DND-41 (cell line): Measurements from ENCODE around the gene GYS1.

Experiments
- ATAC-seq: fragments of 200-7000 bp; cut with Tn5 transposase; 3 replicates; pipeline ENCODE4 v1.9.1; 2021; ENCODE audit warnings: low read depth; ENCODE audit not compliant: insufficient read depth
- DNase-seq: peaks from one replicate; pipeline ENCODE4 v3.0.0-alpha.2; 2020
- H2AFZ ChIP-seq: 2 replicates; pipeline ENCODE4 v1.6.0; 2012; ENCODE audit warnings: low read depth, low read length
- H3K27ac ChIP-seq: 2 replicates; pipeline ENCODE4 v1.5.1; 2012; ENCODE audit warnings: low read length, inconsistent platforms
- H3K27me3 ChIP-seq: fragments of 200-600 bp; sonication (generic); 2 replicates; pipeline ENCODE4 v1.6.0; 2012; ENCODE audit warnings: low read length, mild to moderate bottlenecking, inconsistent platforms; ENCODE audit not compliant: insufficient read depth, poor library complexity
- H3K36me3 ChIP-seq: 2 replicates; pipeline ENCODE4 v1.5.1; 2012; ENCODE audit warnings: low read length, inconsistent platforms; ENCODE audit not compliant: insufficient read depth
- H3K4me1 ChIP-seq: 2 replicates; pipeline ENCODE4 v1.5.1; 2012; ENCODE audit warnings: mild to moderate bottlenecking, low read length; ENCODE audit not compliant: insufficient read depth
- H3K4me2 ChIP-seq: 2 replicates; pipeline ENCODE4 v1.6.0; 2012; ENCODE audit warnings: mild to moderate bottlenecking, moderate library complexity, low read length, inconsistent platforms; ENCODE audit not compliant: insufficient read depth
- H3K4me3 ChIP-seq, 2 experiments: fragments of 200-600 bp in 1 of 2; shearing (Covaris generic) in 1 of 2; 2 replicates each; pipeline ENCODE4 v1.5.1; 2012 to 2016; ENCODE audit warnings: inconsistent platforms in 2 of 2, low read length in 2 of 2, mild to moderate bottlenecking in 2 of 2, low read depth in 1 of 2, moderate library complexity in 1 of 2
- H3K79me2 ChIP-seq: 2 replicates; pipeline ENCODE4 v1.6.0; 2012; ENCODE audit warnings: low read length, inconsistent platforms; ENCODE audit not compliant: insufficient read depth
- H3K9ac ChIP-seq: 2 replicates; pipeline ENCODE4 v1.6.0; 2012; ENCODE audit warnings: low read depth, mild to moderate bottlenecking, inconsistent platforms, low read length, moderate library complexity
- H3K9me3 ChIP-seq: 2 replicates; pipeline ENCODE4 v1.5.1; 2012; ENCODE audit warnings: low read length, moderate library complexity, mild to moderate bottlenecking, inconsistent platforms; ENCODE audit not compliant: insufficient read depth, severe bottlenecking
- H4K20me1 ChIP-seq: 2 replicates; pipeline ENCODE4 v1.6.0; 2012; ENCODE audit warnings: low read length; ENCODE audit not compliant: insufficient read depth
- CTCF ChIP-seq: IDR thresholded peaks from 2 replicates; pipeline ENCODE4 v1.5.1; 2012; ENCODE audit warnings: borderline replicate concordance, low read length, moderate library complexity, mild to moderate bottlenecking; ENCODE audit not compliant: poor library complexity, severe bottlenecking; ENCODE audit errors: extremely low read depth
- EZH2 ChIP-seq: IDR thresholded peaks from 3 replicates; pipeline ENCODE4 v1.6.1; 2012; ENCODE audit warnings: borderline replicate concordance, low read depth, mild to moderate bottlenecking, moderate library complexity, low read length, inconsistent platforms; ENCODE audit not compliant: severe bottlenecking

Gene GYS1

GRCh38 chr19:48955308-48955958 is 37.7 kb downstream of the GYS1 start:
- H3K36me3 ChIP-seq = peaks cover 15% of the 10 kb centered on the region
- H3K79me2 ChIP-seq = peaks cover 29% of the 10 kb centered on the region
- peak overlapping the region; percentile 87 for H3K4me2 ChIP-seq
- peaks cover 32% of the 10 kb centered on the region for H3K4me1 ChIP-seq
- H3K27ac ChIP-seq = peak overlapping the region; percentile 94
- no peaks in the 10 kb centered on the region for H3K27me3 ChIP-seq
- peak overlapping the region; percentile 77 for H2AFZ ChIP-seq
- TF ChIP-seq CTCF (no peak), EZH2 (no peak)
- no peak for DNase-seq
- no peaks in the 10 kb centered on the region for H3K9me3 ChIP-seq
- H3K4me3 ChIP-seq = peak overlapping the region; percentile 75 to 89; a peak in 3 of 4 replicates
- 0 out of 2 replicates have a peak, but pooled peaks cover 3% of the 10 kb centered on the region for H4K20me1 ChIP-seq
- ATAC-seq = no peak
- peak overlapping the region; percentile 89 for H3K9ac ChIP-seq

GRCh38 chr19:48954595-48955307 is 38.4 kb downstream of the GYS1 start, which contains the start of gene BAX:
TSS of gene BAX (plus strand) at chr19:48954875. CDS start at chr19:48954929, 54 bp downstream.
- DNase-seq (peak; percentile 96), ATAC-seq (peak; percentile 82)
- H3K79me2 ChIP-seq = peaks cover 29% of the 10 kb centered on the region
- peak within 1 kb of the TSS; percentile 94 for H3K27ac ChIP-seq
- H2AFZ ChIP-seq = peak within 1 kb of the TSS; percentile 100
- H3K4me1 ChIP-seq = peaks cover 30% of the 10 kb centered on the region
- TF ChIP-seq EZH2 = no peak
- TF ChIP-seq CTCF = peak; percentile 39
- peak within 1 kb of the TSS; percentile 75 to 89; a peak in 3 of 4 replicates for H3K4me3 ChIP-seq
- H3K9me3 ChIP-seq = no peaks in the 10 kb centered on the region
- H3K9ac ChIP-seq = peak within 1 kb of the TSS; percentile 89
- no peaks in the 10 kb centered on the region for H3K27me3 ChIP-seq
- 0 out of 2 replicates have a peak, but pooled peaks cover 3% of the 10 kb centered on the region for H4K20me1 ChIP-seq
- peak within 1 kb of the TSS; percentile 87 for H3K4me2 ChIP-seq
- H3K36me3 ChIP-seq = peaks cover 15% of the 10 kb centered on the region

- Histone ChIP-seq H3K27me3 (no peaks in the 10 kb centered on the region), H3K4me3 (peak overlapping the region; percentile 75 to 89; a peak in 3 of 4 replicates), H3K9ac (peak overlapping the region; percentile 89), H3K27ac (peak overlapping the region; percentile 94), H2AFZ (peak overlapping the region; percentile 100), H3K9me3 (no peaks in the 10 kb centered on the region), H4K20me1 (0 out of 2 replicates have a peak, but pooled peaks cover 3% of the 10 kb centered on the region), H3K4me1 (peaks cover 25% of the 10 kb centered on the region), H3K79me2 (peaks cover 29% of the 10 kb centered on the region), H3K4me2 (peak overlapping the region; percentile 87), H3K36me3 (peaks cover 15% of the 10 kb centered on the region)
- ATAC-seq (no peak), DNase-seq (no peak)
- no peak for TF ChIP-seq CTCF
- no peak for TF ChIP-seq EZH2
Measured at GRCh38 chr19:48953990-48954594, 39.0 kb downstream of the GYS1 start.
